CD14-positive monocyte (primary cell): ENCODE data around the gene JAK2. TPM values are rescaled to one million over a fixed set of nuclear protein-coding genes. Genes with fewer than 3 reads are reported as not detected.

Experiments used
- DNase-seq, 3 donors: peaks; one replicate each; pipeline ENCODE4 v3.0.0-alpha.2; 2011 to 2022
- H2AFZ ChIP-seq: 2 replicates; pipeline ENCODE4 v1.6.0; 2012; ENCODE audit warnings: mild to moderate bottlenecking, low read depth, low read length, inconsistent platforms; ENCODE audit not compliant: insufficient read depth, poor library complexity, severe bottlenecking
- H3K27ac ChIP-seq, 2 donors: 1 replicate in 1 of 2; 2 replicates in 1 of 2; pipeline ENCODE4 v1.5.1; 2012 to 2013; ENCODE audit warnings: low read length in 2 of 2, control low read depth in 1 of 2, inconsistent platforms in 1 of 2, low read depth in 1 of 2, mild to moderate bottlenecking in 1 of 2
- H3K27me3 ChIP-seq, 2 donors: one replicate each; pipeline versions ENCODE4 v1.6.0 to v1.6.1; 2011 to 2013; ENCODE audit warnings: low read length in 2 of 2; ENCODE audit not compliant: control insufficient read depth in 2 of 2, insufficient read depth in 2 of 2
- H3K36me3 ChIP-seq, 2 donors: replicated peaks in 1 of 2; 1 replicate in 1 of 2; 2 replicates in 1 of 2; pipeline versions ENCODE4 v1.5.1 to v1.6.1; 2012 to 2013; ENCODE audit warnings: low read length in 2 of 2, control low read depth in 1 of 2, inconsistent platforms in 1 of 2, mild to moderate bottlenecking in 1 of 2; ENCODE audit not compliant: insufficient read depth in 2 of 2, control insufficient read depth in 1 of 2
- H3K4me1 ChIP-seq, 2 donors: 1 replicate in 1 of 2; 2 replicates in 1 of 2; pipeline versions ENCODE4 v1.5.1 to v1.6.1; 2012 to 2013; ENCODE audit warnings: low read length in 2 of 2, control low read depth in 1 of 2, inconsistent platforms in 1 of 2, mild to moderate bottlenecking in 1 of 2, moderate library complexity in 1 of 2; ENCODE audit not compliant: insufficient read depth in 2 of 2, control insufficient read depth in 1 of 2
- H3K4me2 ChIP-seq: replicated peaks from 2 replicates; pipeline ENCODE3; 2012; ENCODE audit warnings: low read length, moderate library complexity, mild to moderate bottlenecking; ENCODE audit not compliant: poor library complexity, severe bottlenecking; ENCODE audit errors: extremely low read depth
- H3K4me3 ChIP-seq, 3 experiments: fragments of 200-600 bp in 1 of 3; sonication (generic) in 1 of 3; replicated peaks in 1 of 3; 1 replicate in 2 of 3; 2 replicates in 1 of 3; pipeline ENCODE4 v1.5.1; 2011 to 2013; ENCODE audit warnings: low read length in 3 of 3, mild to moderate bottlenecking in 3 of 3, control low read depth in 2 of 3, low read depth in 2 of 3, inconsistent platforms in 1 of 3, moderate library complexity in 1 of 3
- H3K79me2 ChIP-seq: 2 replicates; pipeline ENCODE4 v1.6.0; 2012; ENCODE audit warnings: mild to moderate bottlenecking, control low read depth, inconsistent platforms, low read length, moderate library complexity; ENCODE audit not compliant: insufficient read depth
- H3K9ac ChIP-seq: 2 replicates; pipeline ENCODE4 v1.6.0; 2017; ENCODE audit warnings: low read length, mild to moderate bottlenecking; ENCODE audit not compliant: insufficient read depth, poor library complexity, severe bottlenecking
- H3K9me3 ChIP-seq, 2 donors: replicated peaks in 1 of 2; 1 replicate in 1 of 2; 2 replicates in 1 of 2; pipeline versions ENCODE4 v1.5.1 to v1.6.1; 2012 to 2013; ENCODE audit warnings: low read length in 2 of 2, control low read depth in 1 of 2; ENCODE audit not compliant: control insufficient read depth in 1 of 2, insufficient read depth in 1 of 2
- H4K20me1 ChIP-seq: 2 replicates; pipeline ENCODE4 v1.6.0; 2012; ENCODE audit warnings: mild to moderate bottlenecking, low read length, control low read depth, moderate library complexity; ENCODE audit not compliant: insufficient read depth
- H3K27ac Mint-ChIP-seq, 7 donors: one replicate each; pipeline ENCODE4 v1.8.0; 2020; ENCODE audit warnings: mild to moderate bottlenecking in 7 of 7, mixed read lengths in 7 of 7, moderate library complexity in 6 of 7, inconsistent platforms in 2 of 7
- H3K27me3 Mint-ChIP-seq, 3 donors: one replicate each; pipeline ENCODE4 v1.8.0; 2021 to 2022; ENCODE audit warnings: low read depth in 3 of 3, mild to moderate bottlenecking in 3 of 3, mixed read lengths in 3 of 3, moderate library complexity in 3 of 3, inconsistent platforms in 1 of 3
- H3K36me3 Mint-ChIP-seq, 2 donors: one replicate each; pipeline ENCODE4 v1.8.0; 2020; ENCODE audit warnings: mixed read lengths in 2 of 2, inconsistent platforms in 1 of 2, mild to moderate bottlenecking in 1 of 2
- H3K4me1 Mint-ChIP-seq: one replicate; pipeline ENCODE4 v1.8.0; 2020; ENCODE audit warnings: mild to moderate bottlenecking, mixed read lengths
- H3K4me3 Mint-ChIP-seq, 2 donors: one replicate each; pipeline ENCODE4 v1.8.0; 2020; ENCODE audit warnings: mild to moderate bottlenecking in 2 of 2, mixed read lengths in 2 of 2, moderate library complexity in 1 of 2
- H3K9me3 Mint-ChIP-seq, 7 donors: one replicate each; pipeline ENCODE4 v1.8.0; 2020 to 2022; ENCODE audit warnings: mixed read lengths in 7 of 7, mild to moderate bottlenecking in 6 of 7, moderate library complexity in 6 of 7, inconsistent platforms in 2 of 7
- WGBS: methylation state at CpG from one replicate; pipeline ENCODE4 v1.1.5; 2013; ENCODE audit warnings: missing lambda C conversion rate; ENCODE audit not compliant: insufficient coverage; 5-methylcytosine and 5-hydroxymethylcytosine counted together
- intact Hi-C, 2 donors: fragments of 100-400 bp; cut with micrococcal nuclease; formaldehyde crosslinking; loops; one replicate each; pipeline versions ENCODE4 v1.15.0 to v1.15.1; 2023
- polyA plus RNA-seq, 3 donors: library from polyadenylated mRNA; depleted of rRNA in 1 of 3; unstranded in 2 of 3; stranded (reverse) in 1 of 3; fragments of 300-500 nt in 2 of 3; fragments of >200 nt in 1 of 3; fragmentation: Illumina TruSeq in 2 of 3; gene quantifications; 1 replicate in 2 of 3; 2 replicates in 1 of 3; pipeline ENCODE4 v1.2.3, GENCODE V29; 2012 to 2021
- TF ChIP-seq, protein P1 (sequence below): fragments of 200-600 bp; IDR thresholded peaks from one replicate; pipeline ENCODE4 v1.8.0; 2022; ENCODE audit warnings: antibody characterized with exemption, mild to moderate bottlenecking

JAK2 gene
- polyA plus RNA-seq, 3 donors = 23.5 to 34.7 (median 33.0) TPM

DNA sequence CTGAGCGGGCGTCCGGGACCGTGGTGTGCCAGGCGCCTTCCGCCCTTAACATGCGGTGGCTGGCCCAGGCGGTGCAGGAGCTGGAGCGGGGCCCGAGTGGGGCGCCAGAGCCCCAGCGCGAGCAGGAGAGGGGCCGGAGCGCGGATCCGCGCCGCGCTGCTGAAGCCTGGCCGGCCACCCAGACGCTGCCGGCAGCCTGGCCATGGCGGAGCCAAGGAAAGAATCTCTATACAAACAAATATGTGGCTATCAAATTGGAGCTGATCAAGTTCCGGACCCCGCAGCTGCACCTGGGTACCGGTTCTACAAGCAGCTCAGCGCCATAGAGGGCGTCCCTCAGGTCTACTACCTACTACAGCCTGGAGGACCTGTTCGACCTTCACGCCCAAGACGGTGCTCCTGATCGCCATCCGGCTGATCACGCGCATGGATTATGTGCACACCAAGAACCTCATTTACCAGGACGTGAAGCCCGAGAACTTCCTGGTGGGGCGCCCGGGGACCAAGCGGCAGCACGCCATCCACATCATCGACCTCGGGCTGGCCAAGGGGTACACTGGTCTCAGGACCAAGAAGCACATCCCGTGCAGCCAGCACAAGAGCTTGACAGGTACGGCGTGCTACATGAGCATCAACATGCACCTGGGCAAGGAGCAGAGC lies 55.8 kb downstream of the JAK2 start:
- Histone ChIP-seq H3K36me3 (peaks cover 46 to 71% of the 10 kb centered on the region in 2 donors), H3K79me2 (peaks cover 51% of the 10 kb centered on the region), H3K9me3 (peaks cover 15 to 21% of the 10 kb centered on the region in 2 donors), H3K4me2 (no peak overlapping the region), H4K20me1 (peaks cover 66% of the 10 kb centered on the region), H3K27ac (no peak overlapping the region), H3K27me3 (no peaks in the 10 kb centered on the region), H2AFZ (no peak overlapping the region), H3K4me1 (no peaks in the 10 kb centered on the region), H3K9ac (no peak overlapping the region), H3K4me3 (no peak overlapping the region)
- no peak for DNase-seq
- intact Hi-C loops = no loop called here
- Mint-ChIP-seq H3K27me3 (no peaks in the 10 kb centered on the region), H3K4me1 (no peaks in the 10 kb centered on the region), H3K36me3 (peaks cover 42 to 54% of the 10 kb centered on the region in 2 donors), H3K4me3 (no peak overlapping the region), H3K27ac (no peak overlapping the region), H3K9me3 (peaks cover 0 to 21% (median 9%) of the 10 kb centered on the region in 7 donors)
- WGBS = 98% methylated on average over 44 of the region's 47 CpGs
- TF ChIP-seq, protein P1, sequence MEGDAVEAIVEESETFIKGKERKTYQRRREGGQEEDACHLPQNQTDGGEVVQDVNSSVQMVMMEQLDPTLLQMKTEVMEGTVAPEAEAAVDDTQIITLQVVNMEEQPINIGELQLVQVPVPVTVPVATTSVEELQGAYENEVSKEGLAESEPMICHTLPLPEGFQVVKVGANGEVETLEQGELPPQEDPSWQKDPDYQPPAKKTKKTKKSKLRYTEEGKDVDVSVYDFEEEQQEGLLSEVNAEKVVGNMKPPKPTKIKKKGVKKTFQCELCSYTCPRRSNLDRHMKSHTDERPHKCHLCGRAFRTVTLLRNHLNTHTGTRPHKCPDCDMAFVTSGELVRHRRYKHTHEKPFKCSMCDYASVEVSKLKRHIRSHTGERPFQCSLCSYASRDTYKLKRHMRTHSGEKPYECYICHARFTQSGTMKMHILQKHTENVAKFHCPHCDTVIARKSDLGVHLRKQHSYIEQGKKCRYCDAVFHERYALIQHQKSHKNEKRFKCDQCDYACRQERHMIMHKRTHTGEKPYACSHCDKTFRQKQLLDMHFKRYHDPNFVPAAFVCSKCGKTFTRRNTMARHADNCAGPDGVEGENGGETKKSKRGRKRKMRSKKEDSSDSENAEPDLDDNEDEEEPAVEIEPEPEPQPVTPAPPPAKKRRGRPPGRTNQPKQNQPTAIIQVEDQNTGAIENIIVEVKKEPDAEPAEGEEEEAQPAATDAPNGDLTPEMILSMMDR = no peak

DNA sequence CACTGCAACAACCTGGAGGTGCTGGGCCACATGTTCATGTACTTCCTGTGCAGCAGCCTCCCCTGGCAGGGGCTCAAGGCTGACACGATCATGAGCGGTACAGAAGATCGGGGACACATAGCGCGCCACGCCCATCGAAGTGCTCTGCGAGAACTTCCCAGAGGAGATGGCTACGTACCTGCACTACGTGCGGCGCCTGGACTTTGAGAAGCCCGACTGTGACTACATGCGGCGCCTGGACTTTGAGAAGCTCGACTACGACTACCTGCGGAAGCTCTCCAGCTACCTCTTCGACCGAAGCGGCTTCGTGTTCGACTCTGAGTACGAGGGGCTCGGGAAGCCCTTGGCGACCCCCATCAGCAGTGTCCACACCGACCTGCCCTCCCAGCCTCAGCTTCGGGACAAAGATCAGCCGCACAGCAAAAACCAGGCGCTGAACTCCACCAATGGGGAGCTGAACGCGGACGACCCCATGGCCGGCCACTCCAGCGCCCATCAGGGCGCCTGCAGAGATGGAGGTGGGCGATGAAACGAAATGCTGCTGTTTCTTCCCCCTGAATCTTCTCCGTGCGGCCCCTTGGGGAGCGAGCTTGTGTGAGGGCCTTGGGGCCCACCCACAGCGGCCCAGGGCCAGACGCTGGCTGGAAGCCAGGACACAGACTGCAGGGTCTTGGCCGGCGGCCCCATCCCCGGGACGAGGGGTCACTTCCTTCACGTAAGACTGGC lies 56.5 kb downstream of the JAK2 start:
- H3K27me3 Mint-ChIP-seq = no peaks in the 10 kb centered on the region
- no peak overlapping the region for H2AFZ ChIP-seq
- 99% methylated on average over 42 of the region's 48 CpGs for whole genome bisulfite sequencing

More for the DNA sequence above, 56.5 kb downstream of the JAK2 start:
- Histone ChIP-seq H3K27ac (no peak overlapping the region), H3K4me1 (no peaks in the 10 kb centered on the region), H3K9me3 (peaks cover 15 to 21% of the 10 kb centered on the region in 2 donors), H3K79me2 (peaks cover 57% of the 10 kb centered on the region), H3K36me3 (peaks cover 53 to 78% of the 10 kb centered on the region in 2 donors), H3K27me3 (no peaks in the 10 kb centered on the region), H3K4me2 (no peak overlapping the region), H3K9ac (no peak overlapping the region), H4K20me1 (peaks cover 73% of the 10 kb centered on the region), H3K4me3 (no peak overlapping the region)
- TF ChIP-seq, protein P1 = no peak
- DNase-seq = no peak
- H3K27ac Mint-ChIP-seq = no peak overlapping the region
- no peaks in the 10 kb centered on the region for H3K4me1 Mint-ChIP-seq
- intact Hi-C loops = no loop called here
- peaks cover 0 to 19% (median 8%) of the 10 kb centered on the region in 7 donors for H3K9me3 Mint-ChIP-seq
- no peak overlapping the region for H3K4me3 Mint-ChIP-seq
- H3K36me3 Mint-ChIP-seq = peaks cover 45 to 59% of the 10 kb centered on the region in 2 donors
